Left colon (tissue), 2 donors: Measurements from ENCODE around the gene CDK5RAP3. TPM values are rescaled to one million over a fixed set of nuclear protein-coding genes. Genes with fewer than 3 reads are reported as not detected.
"Not testable (repeated sequence)": the region's sequence is repeated elsewhere in the genome, so short reads cannot be mapped to it uniquely, and the experiment has no call there.

Source experiments
- ATAC-seq: fragments of 200-7000 bp; cut with Tn5 transposase; one replicate; pipeline ENCODE4 v1.9.1; 2020; ENCODE audit warnings: mild to moderate bottlenecking, moderate library complexity
- DNase-seq, 2 donors: peaks; one replicate each; pipeline ENCODE4 v3.0.0-alpha.2; 2020
- intact Hi-C, 2 donors: fragments of 100-400 bp; cut with DNase I in 1 of 2; cut with micrococcal nuclease in 1 of 2; formaldehyde crosslinking; loops; one replicate each; pipeline versions ENCODE4 v1.11.2 to v1.14.0; 2022; cut with DNase I, micrococcal nuclease
- total RNA-seq, 2 donors: library from RNA; stranded (reverse); fragmentation: NEBNext Ultra II Directional; extraction: Animal tissue kit (Norgen Biotek cat#: 25700); gene quantifications; one replicate each; pipeline ENCODE4 v1.2.1, GENCODE V29; 2021
- donor health status: DM: no; HTN: no; CAD: no.
- donor health status: DM: yes; HTN: yes; CAD: no.

The CDK5RAP3 gene
- total RNA-seq, 2 donors from 2014 or later, result 136 to 187 TPM

- intact Hi-C loops, result no loop called here
- ATAC-seq, result peak; percentile 88
- peak in 1 of 2 donors; percentile 43 for DNase-seq
Observed at GRCh38 chr17:48011405-48012150, 40.7 kb downstream of the CDK5RAP3 start.

GRCh38 chr17:48012151-48012520 lies 41.2 kb downstream of the CDK5RAP3 start:
- ATAC-seq (peak; percentile 70), DNase-seq (peak in 1 of 2 donors; percentile 63)
- intact Hi-C loops, result no loop called here

- intact Hi-C loops, result no loop called here
- DNase-seq, result no peak
- no peak for ATAC-seq
Observed at GRCh38 chr17:48012654-48013053, 41.7 kb downstream of the CDK5RAP3 start.

GRCh38 chr17:48013876-48014594 lies 43.1 kb downstream of the CDK5RAP3 start:
- intact Hi-C loops, result no loop called here
- ATAC-seq, result no peak
- no peak for DNase-seq

GRCh38 chr17:48014595-48015111 lies 43.7 kb downstream of the CDK5RAP3 start:
- no peak for ATAC-seq
- DNase-seq, result no peak
- intact Hi-C loops, result no loop called here

- no peak for DNase-seq
- ATAC-seq, result no peak
- intact Hi-C loops, result no loop called here
Observed at GRCh38 chr17:48016112-48016511, 45.2 kb downstream of the CDK5RAP3 start.

GRCh38 chr17:48017817-48018158 lies 46.9 kb downstream of the CDK5RAP3 start:
- ATAC-seq, DNase-seq: not testable (repeated sequence)
- intact Hi-C loops, result loop anchor here in 1 of 2 donors (2.0 kb wide), 1 partner anchor 39 kb away; no protein-coding TSS in a partner anchor

- DNase-seq (no peak), ATAC-seq (no peak)
- intact Hi-C loops, result no loop called here
Observed at GRCh38 chr17:48021934-48022333, 51.0 kb downstream of the CDK5RAP3 start.

GRCh38 chr17:48022901-48023300 lies 52.0 kb downstream of the CDK5RAP3 start:
- no peak for ATAC-seq
- intact Hi-C loops, result no loop called here
- no peak for DNase-seq

- ATAC-seq (peak; percentile 52), DNase-seq (peak; percentile 84 to 86)
- intact Hi-C loops, result no loop called here
Observed at GRCh38 chr17:48023400-48024148, 52.7 kb downstream of the CDK5RAP3 start.

GRCh38 chr17:48024149-48025039 lies 53.5 kb downstream of the CDK5RAP3 start:
- peak; percentile 35 for ATAC-seq
- DNase-seq, result peak; percentile 72 to 78
- intact Hi-C loops, result loop anchor here (5.0 kb wide), 2 partner anchors 98 to 103 kb away; no protein-coding TSS in a partner anchor

GRCh38 chr17:48025040-48025903 lies 54.4 kb downstream of the CDK5RAP3 start:
- intact Hi-C loops, result loop anchor here (5.0 kb wide), 2 partner anchors 97 to 102 kb away; no protein-coding TSS in a partner anchor
- ATAC-seq, result peak; percentile 79
- DNase-seq, result peak; percentile 97 to 99

GRCh38 chr17:48025904-48026501 lies 55.1 kb downstream of the CDK5RAP3 start:
- peak in 1 of 2 donors; percentile 29 for DNase-seq
- ATAC-seq, result no peak
- intact Hi-C loops, result loop anchor here (2.0 to 5.0 kb wide), 3 partner anchors 49 to 101 kb away; no protein-coding TSS in a partner anchor

GRCh38 chr17:48026502-48027321 lies 55.8 kb downstream of the CDK5RAP3 start:
- peak; percentile 69 for ATAC-seq
- intact Hi-C loops, result loop anchor here (2.0 to 5.0 kb wide), 3 partner anchors 48 to 101 kb away; no protein-coding TSS in a partner anchor
- peak; percentile 90 to 95 for DNase-seq

GRCh38 chr17:48027322-48027981 lies 56.5 kb downstream of the CDK5RAP3 start:
- no peak for DNase-seq
- ATAC-seq, result no peak
- intact Hi-C loops, result loop anchor here (2.0 to 5.0 kb wide), 3 partner anchors 47 to 100 kb away; no protein-coding TSS in a partner anchor
